GM21528 (cell line): ENCODE results near the gene RNF19B.
"Not testable (repeated sequence)": the region's sequence is repeated elsewhere in the genome, so short reads cannot be mapped to it uniquely, and the experiment has no call there.

Source experiments
- ATAC-seq: cut with Tn5 transposase; IDR thresholded peaks from one replicate; pipeline ENCODE4 v1.9.1; 2021; ENCODE audit warnings: mild to moderate bottlenecking, moderate library complexity; ENCODE audit not compliant: unreplicated experiment, low FRiP score

RNF19B gene

GRCh38 chr1:32937061-32937460 lies 27.5 kb downstream of the RNF19B start:
- ATAC-seq = no peak

- ATAC-seq = no peak
Observed at GRCh38 chr1:32934535-32934934, 30.1 kb downstream of the RNF19B start.

- no peak for ATAC-seq
Observed at GRCh38 chr1:32933742-32934322, 30.8 kb downstream of the RNF19B start.

- ATAC-seq = no peak
Observed at GRCh38 chr1:32931760-32932159, 32.8 kb downstream of the RNF19B start.

GRCh38 chr1:32929366-32929765 lies 35.2 kb downstream of the RNF19B start:
- no peak for ATAC-seq

GRCh38 chr1:32928715-32929114 lies 35.9 kb downstream of the RNF19B start:
- ATAC-seq = no peak

- ATAC-seq = no peak
Observed at GRCh38 chr1:32928285-32928684, 36.3 kb downstream of the RNF19B start.

GRCh38 chr1:32927441-32927840 lies 37.2 kb downstream of the RNF19B start:
- ATAC-seq = no peak

- ATAC-seq = no peak
Observed at GRCh38 chr1:32926562-32926961, 38.0 kb downstream of the RNF19B start.

- no peak for ATAC-seq
Observed at GRCh38 chr1:32925403-32926162, 39.0 kb downstream of the RNF19B start.

GRCh38 chr1:32924881-32925344 lies 39.7 kb downstream of the RNF19B start:
- no peak for ATAC-seq

- no peak for ATAC-seq
Observed at GRCh38 chr1:32920833-32921232, 43.8 kb downstream of the RNF19B start.

- no peak for ATAC-seq
Observed at GRCh38 chr1:32919811-32920733, 44.5 kb downstream of the RNF19B start.

- no peak for ATAC-seq
Observed at GRCh38 chr1:32918179-32918578, 46.4 kb downstream of the RNF19B start.

GRCh38 chr1:32917521-32917920 lies 47.1 kb downstream of the RNF19B start:
- ATAC-seq = no peak

- ATAC-seq = no peak
Observed at GRCh38 chr1:32915766-32916706, 48.6 kb downstream of the RNF19B start.

- no peak for ATAC-seq
Observed at GRCh38 chr1:32910319-32910718, 54.3 kb downstream of the RNF19B start.

GRCh38 chr1:32907435-32907834 lies 57.2 kb downstream of the RNF19B start:
- ATAC-seq = no peak

GRCh38 chr1:32906654-32907053 lies 58.0 kb downstream of the RNF19B start:
- no peak for ATAC-seq

GRCh38 chr1:32905588-32905987 lies 59.0 kb downstream of the RNF19B start:
- not testable (repeated sequence) for ATAC-seq
